Neural progenitor cell (in vitro differentiated cells): ENCODE measurements around the gene SLC15A3.

Source experiments
- CTCF ChIP-seq: fragments of 200-600 bp; sonication (generic); IDR thresholded peaks from 2 replicates; pipeline ENCODE4 v1.5.1; 2017; ENCODE audit warnings: antibody characterized with exemption, mild to moderate bottlenecking
- EZH2phosphoT487 ChIP-seq: fragments of 200-600 bp; sonication (generic); IDR thresholded peaks from 2 replicates; pipeline ENCODE4 v1.6.1; 2017; ENCODE audit warnings: antibody characterized with exemption

- TF ChIP-seq CTCF (no peak), EZH2phosphoT487 (no peak)
Observed at GRCh38 chr11:60984149-60984548, 32.2 kb upstream of the SLC15A3 start.
